Lower leg skin (tissue), 4 donors: ENCODE measurements around the gene GRWD1. TPM values are rescaled to one million over a fixed set of nuclear protein-coding genes. Genes with fewer than 3 reads are reported as not detected.
A peak's percentile ranks its signal among the peaks of the same experiment; 100 is the strongest.

Experiments used
- DNase-seq, 2 donors: peaks; one replicate each; pipeline ENCODE4 v3.0.0-alpha.2; 2019; ENCODE audit warnings: low spot score in 2 of 2
- H3K4me3 ChIP-seq: fragments of 200-600 bp; sonication (generic); 2 replicates; pipeline ENCODE4 v1.5.1; 2017; ENCODE audit warnings: mild to moderate bottlenecking, low read depth; ENCODE audit not compliant: poor library complexity, severe bottlenecking
- POLR2A ChIP-seq, 2 donors: fragments of 450-650 bp; IDR thresholded peaks; one replicate each; pipeline ENCODE4 v1.6.1; 2016 to 2017; ENCODE audit warnings: antibody characterized with exemption in 2 of 2, mild to moderate bottlenecking in 1 of 2, moderate library complexity in 1 of 2
- WGBS, 2 donors: methylation state at CpG; one replicate each; pipeline ENCODE4 v1.1.5; 2018; 5-methylcytosine and 5-hydroxymethylcytosine counted together
- intact Hi-C: fragments of 100-400 bp; cut with DNase I; formaldehyde crosslinking; loops from one replicate; pipeline ENCODE4 v1.15.0; 2023; ENCODE audit warnings: low total_unique reads
- total RNA-seq, 4 donors: library from RNA; depleted of rRNA; stranded (reverse); fragments of >200 nt; gene quantifications; one replicate each; pipeline ENCODE4 v1.1.0, GENCODE V29; 2016
- TF ChIP-seq, protein P1 (sequence below), 3 donors: fragments of 450-650 bp; IDR thresholded peaks; one replicate each; pipeline ENCODE4 v1.5.1; 2016; ENCODE audit warnings: antibody characterized with exemption in 3 of 3, mild to moderate bottlenecking in 3 of 3, moderate library complexity in 2 of 3

GRWD1 gene
- total RNA-seq, 4 donors from 2014 or later = 33.3 to 44.4 (median 39.3) TPM

DNA sequence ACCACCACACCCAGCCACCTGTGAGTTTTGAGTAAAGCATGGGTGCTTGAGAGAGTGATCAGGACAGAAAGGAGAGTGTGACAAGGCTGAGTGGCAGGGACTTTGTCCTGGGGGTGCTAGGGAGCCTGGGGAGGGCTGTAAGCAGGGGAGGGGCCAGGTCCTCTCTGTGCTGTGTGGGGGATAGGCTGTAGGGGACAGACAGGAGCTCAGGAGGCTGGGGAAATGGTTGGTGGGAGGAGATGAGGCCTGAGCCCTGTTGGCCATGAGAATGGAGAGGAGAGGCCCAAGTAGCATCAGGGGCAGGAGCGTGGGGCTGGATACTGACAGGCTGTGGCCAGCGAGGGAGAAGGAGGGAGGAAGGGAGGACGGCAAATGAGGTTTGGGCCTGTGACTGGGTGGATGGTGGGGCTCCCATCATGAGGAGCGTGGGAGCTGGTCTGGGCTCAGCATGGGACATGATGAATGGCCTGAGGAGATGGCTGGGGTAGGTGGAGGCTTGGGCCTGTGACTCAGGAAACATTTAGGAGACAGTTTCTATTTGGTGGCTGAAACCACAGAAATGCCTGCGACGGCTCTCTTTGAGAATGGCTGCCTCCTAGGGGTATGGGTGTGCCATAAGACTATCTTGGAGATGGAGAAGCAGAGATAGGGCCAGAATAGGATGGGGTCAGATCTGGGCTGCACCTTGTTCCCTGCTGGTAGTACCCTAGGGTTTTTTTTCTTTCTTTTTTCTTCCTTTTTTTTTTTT, 27.3 kb upstream of the GRWD1 start:
- H3K4me3 ChIP-seq = no peak overlapping the region
- WGBS, 2 donors = 80% methylated on average over 6 of the region's 6 CpGs
- intact Hi-C loops = no loop called here
- no peak for DNase-seq
- TF ChIP-seq, protein P1, sequence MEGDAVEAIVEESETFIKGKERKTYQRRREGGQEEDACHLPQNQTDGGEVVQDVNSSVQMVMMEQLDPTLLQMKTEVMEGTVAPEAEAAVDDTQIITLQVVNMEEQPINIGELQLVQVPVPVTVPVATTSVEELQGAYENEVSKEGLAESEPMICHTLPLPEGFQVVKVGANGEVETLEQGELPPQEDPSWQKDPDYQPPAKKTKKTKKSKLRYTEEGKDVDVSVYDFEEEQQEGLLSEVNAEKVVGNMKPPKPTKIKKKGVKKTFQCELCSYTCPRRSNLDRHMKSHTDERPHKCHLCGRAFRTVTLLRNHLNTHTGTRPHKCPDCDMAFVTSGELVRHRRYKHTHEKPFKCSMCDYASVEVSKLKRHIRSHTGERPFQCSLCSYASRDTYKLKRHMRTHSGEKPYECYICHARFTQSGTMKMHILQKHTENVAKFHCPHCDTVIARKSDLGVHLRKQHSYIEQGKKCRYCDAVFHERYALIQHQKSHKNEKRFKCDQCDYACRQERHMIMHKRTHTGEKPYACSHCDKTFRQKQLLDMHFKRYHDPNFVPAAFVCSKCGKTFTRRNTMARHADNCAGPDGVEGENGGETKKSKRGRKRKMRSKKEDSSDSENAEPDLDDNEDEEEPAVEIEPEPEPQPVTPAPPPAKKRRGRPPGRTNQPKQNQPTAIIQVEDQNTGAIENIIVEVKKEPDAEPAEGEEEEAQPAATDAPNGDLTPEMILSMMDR (IDR thresholded peaks at IDR 0.05) = no peak
- TF ChIP-seq POLR2A (IDR thresholded peaks at IDR 0.05) = no peak

DNA sequence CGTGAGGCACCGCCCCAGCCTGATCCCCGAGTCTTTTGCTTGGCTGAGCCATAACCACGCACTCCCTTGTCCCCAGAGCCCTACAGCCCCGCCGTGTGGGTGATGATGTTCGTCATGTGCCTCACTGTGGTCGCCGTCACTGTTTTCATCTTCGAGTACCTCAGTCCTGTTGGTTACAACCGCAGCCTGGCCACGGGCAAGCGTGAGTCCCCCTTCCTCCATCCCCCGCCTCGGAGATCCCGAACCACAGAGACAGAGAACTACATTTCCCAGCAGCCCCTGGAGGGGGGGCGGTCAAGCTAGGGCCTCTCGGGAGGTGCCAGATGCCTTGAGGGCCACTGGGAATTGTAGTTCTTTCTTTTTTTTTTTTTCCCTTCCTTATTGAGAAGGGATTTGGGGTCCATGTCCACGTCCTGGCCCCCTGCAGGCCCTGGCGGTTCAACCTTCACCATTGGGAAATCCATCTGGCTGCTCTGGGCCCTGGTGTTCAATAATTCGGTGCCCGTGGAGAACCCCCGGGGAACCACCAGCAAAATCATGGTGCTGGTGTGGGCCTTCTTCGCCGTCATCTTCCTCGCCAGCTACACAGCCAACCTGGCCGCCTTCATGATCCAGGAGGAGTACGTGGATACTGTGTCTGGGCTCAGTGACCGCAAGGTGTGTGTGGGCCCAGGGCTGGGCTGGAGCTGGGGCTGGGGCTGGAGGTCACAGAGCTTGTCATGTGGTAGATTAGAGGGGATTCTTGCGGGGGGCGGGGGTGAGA, 26.4 kb upstream of the GRWD1 start:
- H3K4me3 ChIP-seq = no peak overlapping the region
- intact Hi-C loops = no loop called here
- WGBS, 2 donors = 72 to 78% methylated on average over 31 of the region's 31 CpGs
- TF ChIP-seq POLR2A (IDR thresholded peaks at IDR 0.05) = no peak
- TF ChIP-seq, protein P1 (IDR thresholded peaks at IDR 0.05) = no peak
- no peak for DNase-seq

DNA sequence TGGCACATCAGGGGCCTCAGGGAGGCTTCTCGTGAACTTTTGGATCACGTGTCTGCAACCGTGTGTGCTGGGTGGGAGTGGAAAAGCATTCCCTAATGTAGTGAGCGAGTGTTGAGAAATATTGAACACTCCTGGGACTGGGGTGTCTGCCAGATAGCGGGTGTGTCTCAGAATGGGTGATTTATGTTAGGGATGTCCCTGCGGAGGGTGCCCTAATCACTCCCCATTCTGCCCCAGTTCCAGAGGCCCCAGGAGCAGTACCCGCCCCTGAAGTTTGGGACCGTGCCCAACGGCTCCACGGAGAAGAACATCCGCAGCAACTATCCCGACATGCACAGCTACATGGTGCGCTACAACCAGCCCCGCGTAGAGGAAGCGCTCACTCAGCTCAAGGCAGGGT, 24.2 kb upstream of the GRWD1 start:
- WGBS, 2 donors = 36 to 47% methylated on average over 16 of the region's 16 CpGs
- intact Hi-C loops = no loop called here
- H3K4me3 ChIP-seq = no peak overlapping the region
- peak; percentile 58 to 90 for DNase-seq
- TF ChIP-seq, protein P1 (IDR thresholded peaks at IDR 0.05) = no peak

DNA sequence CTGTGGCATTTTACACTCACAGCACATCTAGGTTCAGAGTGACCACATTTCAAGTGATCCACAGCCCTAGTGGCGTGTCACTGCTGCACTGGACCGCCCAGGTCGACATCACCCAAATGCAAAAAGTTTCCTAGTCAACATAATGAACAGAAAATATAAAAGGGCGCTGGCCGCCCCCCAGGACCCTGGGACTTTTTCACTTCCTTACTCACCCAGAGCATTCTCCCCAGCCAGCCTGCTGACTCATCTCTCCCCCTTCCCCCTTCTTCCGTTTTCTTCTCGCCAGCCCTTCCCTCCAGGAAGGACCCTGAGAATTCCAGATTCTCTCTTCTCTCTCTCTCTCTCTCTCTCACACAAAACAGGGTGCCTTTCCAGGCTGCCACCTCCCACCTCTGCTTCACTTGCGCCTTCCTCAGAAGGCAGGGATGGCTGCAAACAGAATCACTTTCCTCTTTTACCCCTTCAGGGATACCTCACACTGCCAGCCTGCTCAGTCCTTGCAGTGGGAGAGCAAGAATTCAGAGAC, 21.0 kb upstream of the GRWD1 start:
- intact Hi-C loops = no loop called here
- whole genome bisulfite sequencing, 2 donors = 48% methylated on average over 8 of the region's 8 CpGs
- TF ChIP-seq, protein P1 (IDR thresholded peaks at IDR 0.05) = no peak
- TF ChIP-seq POLR2A (IDR thresholded peaks at IDR 0.05) = no peak
- no peak for DNase-seq
- H3K4me3 ChIP-seq = no peak overlapping the region

DNA sequence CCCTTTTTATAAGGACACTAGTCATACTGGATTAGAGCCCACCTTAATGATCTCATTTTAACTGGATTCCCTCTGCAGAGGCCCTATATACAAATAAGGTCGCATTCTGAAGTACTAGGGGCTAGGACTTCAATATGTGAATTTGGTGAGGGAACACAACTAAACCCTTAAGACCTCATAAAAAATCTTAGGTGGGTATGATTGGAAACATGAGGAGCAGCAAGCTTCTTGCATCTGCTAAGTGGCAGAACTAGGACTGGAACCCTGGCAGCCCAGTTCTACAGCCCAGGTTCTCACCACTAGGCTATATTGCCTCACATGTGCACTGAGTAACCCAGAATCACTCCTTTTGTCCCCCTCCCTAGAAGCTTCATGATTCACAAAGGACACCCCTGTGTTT, 17.1 kb upstream of the GRWD1 start:
- intact Hi-C loops = no loop called here
- no peak overlapping the region for H3K4me3 ChIP-seq
- 92 to 100% methylated on average over 1 of the region's 1 CpG for WGBS, 2 donors
- DNase-seq = no peak
- TF ChIP-seq, protein P1 (IDR thresholded peaks at IDR 0.05) = no peak
- TF ChIP-seq POLR2A (IDR thresholded peaks at IDR 0.05) = no peak
